Right ventricle myocardium superior (tissue), 1 donor: ENCODE measurements around the gene ALPG. TPM values are rescaled to one million over a fixed set of nuclear protein-coding genes. Genes with fewer than 3 reads are reported as not detected.

Source experiments
- total RNA-seq: library from RNA; stranded (reverse); fragmentation: NEBNext Ultra II Directional; extraction: Animal tissue kit (Norgen Biotek cat#: 25700); gene quantifications from one replicate; pipeline ENCODE4 v1.2.1, GENCODE V29; 2021
- donor health status: DM: no; HTN: yes; CAD: no; lungs with severe emphysema.

ALPG gene
- total RNA-seq, 1 donor from 2014 or later = not detected

Other genes starting within 250 kb of the ALPG start
- not detected for gene ALPP, start 28.1 kb upstream of the ALPG start, total RNA-seq
- gene ALPI, start 49.3 kb downstream of the ALPG start, total RNA-seq = not detected
- not detected for gene ECEL1, start 81.0 kb downstream of the ALPG start, total RNA-seq
- 0.19 TPM for gene PRSS56, start 113.5 kb downstream of the ALPG start, total RNA-seq
- not detected for gene CHRND, start 119.3 kb downstream of the ALPG start, total RNA-seq
- not detected for gene CHRNG, start 132.8 kb downstream of the ALPG start, total RNA-seq
- gene TIGD1, start 143.7 kb downstream of the ALPG start, total RNA-seq = 1.7 TPM
- gene EIF4E2, start 143.8 kb downstream of the ALPG start, total RNA-seq = 41.1 TPM
- gene EFHD1, start 226.8 kb downstream of the ALPG start, total RNA-seq = 24.3 TPM